Esophagus squamous epithelium (tissue), 4 donors: ENCODE results near the gene CDK8.

Source experiments
- POLR2A ChIP-seq, 4 donors: fragments of 450-650 bp; IDR thresholded peaks; one replicate each; pipeline ENCODE4 v1.6.1; 2017; ENCODE audit warnings: antibody characterized with exemption in 4 of 4, mild to moderate bottlenecking in 4 of 4, moderate library complexity in 3 of 4
- TF ChIP-seq, protein P1 (sequence below), 6 experiments: fragments of 450-650 bp in 4 of 6; fragments of 200-600 bp in 2 of 6; sonication (generic) in 2 of 6; IDR thresholded peaks; one replicate each; pipeline ENCODE4 v1.5.1; 2016 to 2019; ENCODE audit warnings: antibody characterized with exemption in 6 of 6, mild to moderate bottlenecking in 4 of 6, moderate library complexity in 4 of 6

GRCh38 chr13:26308836-26309235 lies 54.9 kb downstream of the CDK8 start:
- TF ChIP-seq, protein P1, sequence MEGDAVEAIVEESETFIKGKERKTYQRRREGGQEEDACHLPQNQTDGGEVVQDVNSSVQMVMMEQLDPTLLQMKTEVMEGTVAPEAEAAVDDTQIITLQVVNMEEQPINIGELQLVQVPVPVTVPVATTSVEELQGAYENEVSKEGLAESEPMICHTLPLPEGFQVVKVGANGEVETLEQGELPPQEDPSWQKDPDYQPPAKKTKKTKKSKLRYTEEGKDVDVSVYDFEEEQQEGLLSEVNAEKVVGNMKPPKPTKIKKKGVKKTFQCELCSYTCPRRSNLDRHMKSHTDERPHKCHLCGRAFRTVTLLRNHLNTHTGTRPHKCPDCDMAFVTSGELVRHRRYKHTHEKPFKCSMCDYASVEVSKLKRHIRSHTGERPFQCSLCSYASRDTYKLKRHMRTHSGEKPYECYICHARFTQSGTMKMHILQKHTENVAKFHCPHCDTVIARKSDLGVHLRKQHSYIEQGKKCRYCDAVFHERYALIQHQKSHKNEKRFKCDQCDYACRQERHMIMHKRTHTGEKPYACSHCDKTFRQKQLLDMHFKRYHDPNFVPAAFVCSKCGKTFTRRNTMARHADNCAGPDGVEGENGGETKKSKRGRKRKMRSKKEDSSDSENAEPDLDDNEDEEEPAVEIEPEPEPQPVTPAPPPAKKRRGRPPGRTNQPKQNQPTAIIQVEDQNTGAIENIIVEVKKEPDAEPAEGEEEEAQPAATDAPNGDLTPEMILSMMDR (IDR thresholded peaks at IDR 0.05), result no peak
- TF ChIP-seq POLR2A (IDR thresholded peaks at IDR 0.05), result no peak
